Measurements from ENCODE around the gene TMEM151B.

Gene TMEM151B

DNA sequence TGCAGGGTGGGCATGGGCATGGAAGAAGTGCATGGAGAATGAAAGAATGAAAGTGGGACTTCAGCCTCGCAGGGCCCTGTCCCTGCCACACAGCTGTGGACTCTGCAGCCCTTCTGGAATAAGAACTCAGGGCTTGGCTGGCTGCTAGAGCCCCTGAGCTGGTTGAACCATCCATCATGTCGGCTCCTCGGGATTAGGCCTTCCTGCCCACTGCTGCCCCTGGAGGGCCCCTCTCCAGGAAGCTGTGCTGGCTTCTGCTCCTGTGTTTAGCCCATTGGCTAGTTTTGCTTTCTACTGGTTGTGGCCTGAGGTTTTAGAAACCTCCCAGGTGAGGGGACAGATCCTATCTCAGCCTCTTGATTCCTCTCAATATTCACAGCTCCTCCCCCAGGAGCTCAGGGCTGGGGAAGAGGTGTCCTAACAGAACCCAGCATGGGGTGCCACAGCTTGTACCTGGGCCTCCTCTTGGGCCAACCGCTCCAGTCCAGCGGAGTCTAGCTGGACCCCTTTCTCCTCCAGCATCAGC lies 35.0 kb downstream of the TMEM151B start:
- Histone ChIP-seq H2BK5ac (ENCODE audit: low read depth, low read length, poor library complexity) (no peak overlapping the region), H4K91ac (ENCODE audit: low read depth, low read length) (no peak overlapping the region), H3K79me1 (ENCODE audit: low read length) (no peaks in the 10 kb centered on the region), H3K4ac (ENCODE audit: low read depth, low read length) (no peak overlapping the region), H3K23ac (ENCODE audit: low read length) (no peak overlapping the region), H2BK120ac (ENCODE audit: insufficient read depth, low read length, poor library complexity) (no peak overlapping the region), H3K27ac (ENCODE audit: low read depth, low read length) (no peak overlapping the region), H2BK12ac (ENCODE audit: low read length) (no peak overlapping the region), H3K36me3 (ENCODE audit: control insufficient read depth in 1 of 2, insufficient read depth in 2 of 2, low read length in 2 of 2) (peaks cover 89 to 91% of the 10 kb centered on the region in 2 experiments), H2AFZ (ENCODE audit: insufficient read depth, low read length, poor library complexity) (no peak overlapping the region), H3K9me3 (ENCODE audit: insufficient read depth, low read depth, low read length) (peaks cover 2% of the 10 kb centered on the region), H3K9ac (ENCODE audit: low read length) (no peak overlapping the region), H4K8ac (ENCODE audit: low read depth, low read length) (no peak overlapping the region), H2AK5ac (ENCODE audit: low read length) (no peak overlapping the region), H3K27me3 (ENCODE audit: insufficient read depth, low read length) (no peaks in the 10 kb centered on the region), H3K4me3 (ENCODE audit: low read depth, low read length) (no peak overlapping the region), H4K12ac (ENCODE audit: low read depth, low read length) (no peak overlapping the region), H3K14ac (ENCODE audit: low read length) (no peak overlapping the region), H3K79me2 (ENCODE audit: control insufficient read depth, insufficient read depth, low read length, poor library complexity) (no peaks in the 10 kb centered on the region), H3K4me2 (ENCODE audit: low read length) (no peak overlapping the region), H3K4me1 (ENCODE audit: control insufficient read depth in 1 of 2, insufficient read depth in 2 of 2, low read length in 2 of 2) (no peaks in the 10 kb centered on the region), H3K18ac (ENCODE audit: low read length) (no peak overlapping the region)
- DNase-seq: no peak
- WGBS (ENCODE audit: extremely low coverage, insufficient coverage, insufficient read length): no CpG with 5 or more reads among the region's 5 CpGs

GRCh38 chr6:44306710-44307109 lies 36.5 kb downstream of the TMEM151B start:
- no peaks in the 10 kb centered on the region for H3K27me3 ChIP-seq (ENCODE audit: insufficient read depth, low read length)
- no peak overlapping the region for H2AFZ ChIP-seq (ENCODE audit: insufficient read depth, low read length, poor library complexity)
- no peak overlapping the region for H3K18ac ChIP-seq (ENCODE audit: low read length)
- no peak overlapping the region for H2AK5ac ChIP-seq (ENCODE audit: low read length)
- peaks cover 4% of the 10 kb centered on the region for H3K9me3 ChIP-seq (ENCODE audit: insufficient read depth, low read depth, low read length)
- no peaks in the 10 kb centered on the region for H3K4me1 ChIP-seq (ENCODE audit: control insufficient read depth in 1 of 2, insufficient read depth in 2 of 2, low read length in 2 of 2)
- no peak overlapping the region for H3K27ac ChIP-seq (ENCODE audit: low read depth, low read length)
- H3K23ac ChIP-seq (ENCODE audit: low read length): no peak overlapping the region
- WGBS (ENCODE audit: extremely low coverage, insufficient coverage, insufficient read length): no CpG with 5 or more reads among the region's 8 CpGs
- no peak overlapping the region for H3K9ac ChIP-seq (ENCODE audit: low read length)
- H3K4me3 ChIP-seq (ENCODE audit: low read depth, low read length): no peak overlapping the region
- no peaks in the 10 kb centered on the region for H3K79me1 ChIP-seq (ENCODE audit: low read length)
- H3K36me3 ChIP-seq (ENCODE audit: control insufficient read depth in 1 of 2, insufficient read depth in 2 of 2, low read length in 2 of 2): peaks cover 85 to 89% of the 10 kb centered on the region in 2 experiments
- H4K91ac ChIP-seq (ENCODE audit: low read depth, low read length): no peak overlapping the region
- no peak overlapping the region for H4K12ac ChIP-seq (ENCODE audit: low read depth, low read length)
- no peak overlapping the region for H3K4ac ChIP-seq (ENCODE audit: low read depth, low read length)
- no peak overlapping the region for H2BK120ac ChIP-seq (ENCODE audit: insufficient read depth, low read length, poor library complexity)
- no peak overlapping the region for H2BK5ac ChIP-seq (ENCODE audit: low read depth, low read length, poor library complexity)
- no peaks in the 10 kb centered on the region for H3K79me2 ChIP-seq (ENCODE audit: control insufficient read depth, insufficient read depth, low read length, poor library complexity)
- no peak overlapping the region for H3K4me2 ChIP-seq (ENCODE audit: low read length)
- H2BK12ac ChIP-seq (ENCODE audit: low read length): no peak overlapping the region
- no peak overlapping the region for H3K14ac ChIP-seq (ENCODE audit: low read length)
- no peak overlapping the region for H4K8ac ChIP-seq (ENCODE audit: low read depth, low read length)
- no peak for DNase-seq

GRCh38 chr6:44307217-44307616 lies 37.0 kb downstream of the TMEM151B start:
- Histone ChIP-seq H3K14ac (ENCODE audit: low read length) (no peak overlapping the region), H2AFZ (ENCODE audit: insufficient read depth, low read length, poor library complexity) (no peak overlapping the region), H2BK12ac (ENCODE audit: low read length) (no peak overlapping the region), H3K4me1 (ENCODE audit: control insufficient read depth in 1 of 2, insufficient read depth in 2 of 2, low read length in 2 of 2) (peaks cover under 1 to 3% of the 10 kb centered on the region in 2 experiments), H3K27me3 (ENCODE audit: insufficient read depth, low read length) (no peaks in the 10 kb centered on the region), H3K18ac (ENCODE audit: low read length) (no peak overlapping the region), H3K27ac (ENCODE audit: low read depth, low read length) (no peak overlapping the region), H3K4ac (ENCODE audit: low read depth, low read length) (no peak overlapping the region), H4K12ac (ENCODE audit: low read depth, low read length) (no peak overlapping the region), H2BK5ac (ENCODE audit: low read depth, low read length, poor library complexity) (no peak overlapping the region), H2BK120ac (ENCODE audit: insufficient read depth, low read length, poor library complexity) (no peak overlapping the region), H3K79me2 (ENCODE audit: control insufficient read depth, insufficient read depth, low read length, poor library complexity) (no peaks in the 10 kb centered on the region), H3K79me1 (ENCODE audit: low read length) (no peaks in the 10 kb centered on the region), H3K4me2 (ENCODE audit: low read length) (no peak overlapping the region), H3K36me3 (ENCODE audit: control insufficient read depth in 1 of 2, insufficient read depth in 2 of 2, low read length in 2 of 2) (peaks cover 80 to 84% of the 10 kb centered on the region in 2 experiments), H3K23ac (ENCODE audit: low read length) (no peak overlapping the region), H4K8ac (ENCODE audit: low read depth, low read length) (no peak overlapping the region), H3K9me3 (ENCODE audit: insufficient read depth, low read depth, low read length) (peaks cover 4% of the 10 kb centered on the region), H4K91ac (ENCODE audit: low read depth, low read length) (no peak overlapping the region), H2AK5ac (ENCODE audit: low read length) (no peak overlapping the region), H3K4me3 (ENCODE audit: low read depth, low read length) (no peak overlapping the region), H3K9ac (ENCODE audit: low read length) (no peak overlapping the region)
- WGBS (ENCODE audit: extremely low coverage, insufficient coverage, insufficient read length): no CpG with 5 or more reads among the region's 10 CpGs
- DNase-seq: no peak

GRCh38 chr6:44309092-44309491 lies 38.8 kb downstream of the TMEM151B start:
- Histone ChIP-seq H2AK5ac (ENCODE audit: low read length) (no peak overlapping the region), H3K79me1 (ENCODE audit: low read length) (peaks cover 5% of the 10 kb centered on the region), H3K27ac (ENCODE audit: low read depth, low read length) (no peak overlapping the region), H3K9ac (ENCODE audit: low read length) (no peak overlapping the region), H3K4me2 (ENCODE audit: low read length) (no peak overlapping the region), H3K23ac (ENCODE audit: low read length) (no peak overlapping the region), H3K4me1 (ENCODE audit: control insufficient read depth in 1 of 2, insufficient read depth in 2 of 2, low read length in 2 of 2) (peaks cover 3 to 7% of the 10 kb centered on the region in 2 experiments), H3K27me3 (ENCODE audit: insufficient read depth, low read length) (no peaks in the 10 kb centered on the region), H4K8ac (ENCODE audit: low read depth, low read length) (no peak overlapping the region), H2BK12ac (ENCODE audit: low read length) (no peak overlapping the region), H4K91ac (ENCODE audit: low read depth, low read length) (no peak overlapping the region), H3K14ac (ENCODE audit: low read length) (no peak overlapping the region), H2BK5ac (ENCODE audit: low read depth, low read length, poor library complexity) (no peak overlapping the region), H3K9me3 (ENCODE audit: insufficient read depth, low read depth, low read length) (peaks cover 4% of the 10 kb centered on the region), H4K12ac (ENCODE audit: low read depth, low read length) (no peak overlapping the region), H3K4ac (ENCODE audit: low read depth, low read length) (no peak overlapping the region), H3K18ac (ENCODE audit: low read length) (no peak overlapping the region), H3K4me3 (ENCODE audit: low read depth, low read length) (no peak overlapping the region), H3K36me3 (ENCODE audit: control insufficient read depth in 1 of 2, insufficient read depth in 2 of 2, low read length in 2 of 2) (peaks cover 62 to 65% of the 10 kb centered on the region in 2 experiments), H2BK120ac (ENCODE audit: insufficient read depth, low read length, poor library complexity) (no peak overlapping the region), H2AFZ (ENCODE audit: insufficient read depth, low read length, poor library complexity) (no peak overlapping the region), H3K79me2 (ENCODE audit: control insufficient read depth, insufficient read depth, low read length, poor library complexity) (peaks cover 4% of the 10 kb centered on the region)
- no CpG with 5 or more reads among the region's 2 CpGs for WGBS (ENCODE audit: extremely low coverage, insufficient coverage, insufficient read length)
- no peak for DNase-seq

Measured in trophoblast cell (in vitro differentiated cells and primary cell).